Skin epidermis (tissue), 12 donors: ENCODE results near the gene PTPN18.

Source experiments
- H3K27ac ChIP-seq, 21 experiments: fragments of 200-600 bp; sonication (generic) in 11 of 21; one replicate each; pipeline ENCODE4 v1.5.0; 2020; ENCODE audit warnings: mild to moderate bottlenecking in 3 of 21, inconsistent platforms in 2 of 21, moderate library complexity in 2 of 21
- H3K4me3 ChIP-seq, 7 experiments: fragments of 200-600 bp; sonication (generic) in 2 of 7; one replicate each; pipeline ENCODE4 v1.5.0; 2020; ENCODE audit warnings: inconsistent platforms in 2 of 7, mild to moderate bottlenecking in 2 of 7, moderate library complexity in 1 of 7

PTPN18 gene

DNA sequence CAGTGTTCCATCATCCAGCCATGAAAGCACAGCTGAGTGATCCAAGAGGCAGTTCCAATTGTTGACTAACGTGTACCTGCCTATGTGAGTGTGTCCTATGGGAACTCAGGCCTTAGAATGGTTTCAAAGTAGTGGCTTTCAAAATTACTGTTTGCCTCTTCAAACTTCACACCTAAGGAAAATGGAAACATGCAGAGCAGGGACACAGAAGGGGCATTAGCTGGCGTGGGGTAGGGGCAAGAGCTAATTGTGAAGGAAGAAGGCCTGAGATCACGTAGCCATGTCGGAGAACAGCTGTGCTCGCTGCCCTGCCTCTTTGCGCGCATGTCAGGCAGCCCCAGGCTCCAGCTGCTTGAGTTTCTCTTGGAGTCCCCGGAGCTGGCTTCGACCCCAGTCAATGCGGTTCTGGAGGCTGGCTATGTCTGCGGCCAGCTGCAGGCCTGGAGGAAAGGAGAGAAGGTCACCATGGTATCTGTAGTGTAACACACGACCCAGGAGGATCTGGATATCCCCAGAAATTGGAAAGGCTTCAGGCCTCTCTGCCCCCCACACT lies 17.0 kb upstream of the PTPN18 start:
- no peak overlapping the region for H3K27ac ChIP-seq
- no peak overlapping the region for H3K4me3 ChIP-seq

GRCh38 chr2:130339885-130340745 lies 15.7 kb upstream of the PTPN18 start:
- H3K27ac ChIP-seq: no peak overlapping the region

GRCh38 chr2:130341562-130342019 lies 14.3 kb upstream of the PTPN18 start:
- Histone ChIP-seq H3K27ac (peak overlapping the region; percentile 54 to 96 (median 89)), H3K4me3 (peak overlapping the region; percentile 72 to 87 (median 77))

More at GRCh38 chr2:130339885-130340745, 15.7 kb upstream of the PTPN18 start:
- no peak overlapping the region for H3K4me3 ChIP-seq

- peak overlapping the region; percentile 54 to 96 (median 89) for H3K27ac ChIP-seq
- peak overlapping the region; percentile 72 to 87 (median 77) for H3K4me3 ChIP-seq
Measured at GRCh38 chr2:130342020-130342532, 13.8 kb upstream of the PTPN18 start.

DNA sequence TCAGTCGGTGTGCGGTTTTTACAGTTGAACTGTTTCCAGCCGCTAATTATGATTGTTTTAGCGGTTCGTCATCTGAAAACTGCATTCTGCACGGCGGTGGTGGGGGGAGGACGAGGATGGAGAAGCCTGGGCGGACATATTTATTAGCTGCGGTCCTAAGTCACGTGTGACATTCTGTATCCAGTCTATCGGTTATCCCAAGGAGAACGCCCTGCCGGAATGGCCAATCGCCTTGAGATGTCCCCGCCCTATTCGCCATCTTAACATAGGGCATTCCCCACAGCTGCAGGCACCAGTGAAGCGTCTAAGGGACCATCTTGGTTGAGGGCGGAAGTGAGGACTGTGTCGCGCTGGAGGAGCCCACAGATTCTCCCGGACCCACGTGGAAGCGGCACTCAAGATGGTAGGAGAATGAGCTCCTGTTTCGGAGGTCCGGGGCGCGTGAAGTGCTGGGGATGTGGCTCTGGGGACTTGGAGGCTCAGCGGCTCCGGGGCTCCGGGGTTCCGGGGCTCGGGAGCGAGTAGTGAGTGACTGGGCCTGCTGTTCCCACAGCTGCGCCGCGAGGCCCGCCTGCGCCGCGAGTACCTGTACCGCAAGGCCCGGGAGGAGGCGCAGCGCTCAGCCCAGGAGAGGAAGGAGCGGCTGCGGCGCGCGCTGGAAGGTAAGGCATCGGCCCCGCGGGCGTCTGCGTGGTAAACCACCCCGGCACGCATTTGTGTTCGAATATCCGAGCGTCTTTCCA lies 13.2 kb upstream of the PTPN18 start, which contains the start of gene IMP4:
Gene IMP4, plus strand, starts transcription at position 365 of the 743 bp plus-strand sequence. Its CDS starts 36 bp downstream, at position 401.
- peak within 1 kb of the TSS; percentile 72 to 87 (median 77) for H3K4me3 ChIP-seq
- H3K27ac ChIP-seq: peak within 1 kb of the TSS; percentile 54 to 96 (median 89)

DNA sequence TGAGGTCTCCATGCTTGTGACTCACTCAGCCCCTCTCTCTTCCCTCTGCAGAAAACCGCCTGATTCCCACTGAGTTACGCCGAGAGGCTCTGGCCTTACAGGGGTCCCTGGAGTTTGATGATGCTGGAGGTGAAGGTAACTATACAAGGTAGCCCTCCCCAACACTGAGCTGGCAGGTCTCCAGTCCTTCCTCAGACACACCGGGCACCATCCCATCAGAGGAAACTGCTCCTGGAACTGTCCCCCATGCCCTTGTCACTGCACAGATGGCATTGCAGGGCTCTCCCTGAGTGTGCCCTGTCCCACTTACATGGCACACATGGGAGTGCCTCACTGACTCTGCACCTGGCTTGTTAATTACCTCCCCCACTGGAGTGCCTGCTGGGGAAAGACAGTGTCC lies 11.3 kb upstream of the PTPN18 start:
- Histone ChIP-seq H3K4me3 (no peak overlapping the region), H3K27ac (no peak overlapping the region)

DNA sequence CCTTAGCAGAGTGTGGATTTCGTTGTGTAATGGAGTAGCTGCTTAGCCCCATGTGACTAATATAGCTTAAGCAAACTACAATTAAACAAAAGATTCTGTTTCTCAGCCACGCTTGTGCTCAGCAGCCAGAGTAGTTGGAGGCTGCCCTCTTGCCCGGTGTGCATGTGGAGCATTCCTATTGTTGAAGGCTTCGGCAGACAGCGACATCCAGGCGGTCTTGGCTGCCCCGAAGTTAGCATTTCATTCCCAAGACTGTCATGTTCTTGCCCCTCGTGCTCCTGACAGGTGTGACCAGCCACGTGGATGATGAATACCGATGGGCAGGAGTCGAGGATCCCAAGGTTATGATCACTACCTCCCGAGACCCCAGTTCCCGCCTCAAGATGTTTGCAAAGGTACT lies 10.8 kb upstream of the PTPN18 start:
- H3K27ac ChIP-seq: no peak overlapping the region

GRCh38 chr2:130345611-130346010 lies 10.2 kb upstream of the PTPN18 start:
- no peak overlapping the region for H3K27ac ChIP-seq
- no peak overlapping the region for H3K4me3 ChIP-seq

More for the DNA sequence above, 10.8 kb upstream of the PTPN18 start:
- H3K4me3 ChIP-seq: no peak overlapping the region

DNA sequence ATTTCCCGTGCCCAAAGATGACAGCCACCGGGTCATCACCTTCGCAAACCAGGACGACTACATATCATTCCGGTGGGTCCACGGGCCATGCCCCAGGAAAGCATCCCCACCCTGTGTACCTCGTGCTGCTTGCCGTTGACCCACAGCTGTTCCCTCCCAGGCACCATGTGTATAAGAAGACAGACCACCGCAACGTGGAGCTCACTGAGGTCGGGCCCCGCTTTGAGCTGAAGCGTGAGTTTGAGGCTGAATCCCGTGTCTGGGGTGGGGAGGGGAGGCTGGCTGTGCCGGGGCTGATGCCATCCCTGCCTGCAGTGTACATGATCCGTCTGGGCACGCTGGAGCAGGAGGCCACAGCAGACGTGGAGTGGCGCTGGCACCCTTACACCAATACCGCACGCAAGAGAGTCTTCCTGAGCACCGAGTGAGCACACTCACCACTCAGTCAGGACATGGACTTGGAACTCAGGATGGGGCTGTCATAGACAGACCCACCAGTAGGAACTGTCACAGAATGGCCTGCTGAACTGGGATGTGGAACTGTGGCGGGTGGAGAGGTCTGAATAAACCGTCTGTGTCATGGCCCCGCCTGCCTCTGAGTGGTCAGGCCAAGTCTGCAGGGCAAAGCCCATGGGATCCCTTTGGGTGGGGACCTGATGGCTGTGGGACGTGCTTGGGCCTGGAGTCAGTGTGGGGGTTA lies 9.7 kb upstream of the PTPN18 start:
- Histone ChIP-seq H3K27ac (no peak overlapping the region), H3K4me3 (no peak overlapping the region)

GRCh38 chr2:130346741-130347066 lies 9.2 kb upstream of the PTPN18 start:
- no peak overlapping the region for H3K27ac ChIP-seq
- no peak overlapping the region for H3K4me3 ChIP-seq

DNA sequence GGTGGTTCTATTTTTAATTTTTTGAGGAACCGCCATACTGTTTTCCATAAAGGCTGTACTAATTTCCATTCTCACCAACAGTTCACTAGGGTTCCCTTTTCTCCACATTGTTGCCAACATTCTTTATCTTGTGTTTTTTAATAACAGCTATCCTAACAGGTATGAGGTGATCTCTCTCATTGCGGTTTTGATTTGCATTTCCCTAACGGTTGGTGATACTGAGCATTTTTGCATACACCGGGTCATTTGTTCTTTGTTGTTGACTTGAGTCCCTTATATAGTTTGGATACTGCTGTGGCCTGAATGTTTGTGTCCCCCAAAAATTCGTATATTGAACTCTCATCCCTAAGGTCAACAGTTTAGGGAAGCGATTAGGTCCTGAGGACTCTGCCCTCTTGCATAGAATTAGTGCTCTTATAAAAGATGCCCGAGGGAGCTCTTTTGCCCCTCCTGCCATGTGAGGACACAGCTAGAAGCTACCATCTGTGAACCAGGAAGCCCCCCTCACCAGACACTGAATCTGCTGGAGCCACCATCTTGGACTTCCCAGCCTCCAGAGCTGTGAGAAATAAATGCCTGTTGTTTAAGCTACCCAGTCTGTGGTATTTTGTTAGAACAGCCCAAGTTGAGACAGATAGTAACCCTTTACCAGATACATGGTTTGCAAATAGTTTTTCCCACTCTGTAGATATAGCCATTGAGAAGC lies 8.5 kb upstream of the PTPN18 start:
- Histone ChIP-seq H3K4me3 (no peak overlapping the region), H3K27ac (no peak overlapping the region)

- no peak overlapping the region for H3K4me3 ChIP-seq
- no peak overlapping the region for H3K27ac ChIP-seq
Measured at GRCh38 chr2:130349174-130349573, 6.7 kb upstream of the PTPN18 start.

GRCh38 chr2:130351711-130352110 lies 4.1 kb upstream of the PTPN18 start:
- Histone ChIP-seq H3K27ac (peak overlapping the region in 1 of 21 experiments; percentile 20), H3K4me3 (no peak overlapping the region)

- Histone ChIP-seq H3K27ac (peak overlapping the region in 1 of 21 experiments; percentile 20), H3K4me3 (no peak overlapping the region)
Measured at GRCh38 chr2:130352237-130352636, 3.6 kb upstream of the PTPN18 start.

- H3K4me3 ChIP-seq: no peak overlapping the region
- no peak overlapping the region for H3K27ac ChIP-seq
Measured at GRCh38 chr2:130353291-130354138, 2.3 kb upstream of the PTPN18 start.

- Histone ChIP-seq H3K4me3 (no peak overlapping the region), H3K27ac (no peak overlapping the region)
Measured at GRCh38 chr2:130354139-130354428, 1.8 kb upstream of the PTPN18 start.

GRCh38 chr2:130355172-130355577 lies 681 bp upstream of the PTPN18 start:
- H3K27ac ChIP-seq: peak overlapping the region; percentile 61 to 87 (median 82)
- peak overlapping the region; percentile 54 to 84 (median 73) for H3K4me3 ChIP-seq

GRCh38 chr2:130357864-130358263 lies 2.0 kb downstream of the PTPN18 start:
- Histone ChIP-seq H3K4me3 (no peak overlapping the region), H3K27ac (no peak overlapping the region)
